Neural cell (in vitro differentiated cells): ENCODE measurements around the gene TUBA8.

ENCODE experiments used
- CTCF ChIP-seq: fragments of 450-650 bp; IDR thresholded peaks from 2 replicates; pipeline ENCODE4 v1.5.1; 2014; ENCODE audit warnings: antibody characterized with exemption, mild to moderate bottlenecking, moderate library complexity; ENCODE audit not compliant: poor library complexity, severe bottlenecking
- EP300 ChIP-seq: fragments of 450-650 bp; conservative IDR thresholded peaks from 2 replicates; pipeline ENCODE4 v1.6.1; 2014; ENCODE audit warnings: antibody characterized with exemption, mild to moderate bottlenecking, moderate library complexity; ENCODE audit not compliant: poor library complexity, severe bottlenecking
- EZH2 ChIP-seq: fragments of 200-600, 300-800 bp; shearing (Covaris generic), sonication (generic); IDR thresholded peaks from 2 replicates; pipeline ENCODE4 v1.6.1; 2014; ENCODE audit warnings: antibody characterized with exemption, low read length, borderline replicate concordance, mild to moderate bottlenecking; ENCODE audit not compliant: insufficient read depth, poor library complexity, severe bottlenecking
- POLR2AphosphoS5 ChIP-seq: IDR thresholded peaks from 2 replicates; pipeline ENCODE4 v1.6.1; 2012
- SMC3 ChIP-seq: fragments of 450-650 bp; conservative IDR thresholded peaks from 2 replicates; pipeline ENCODE4 v1.6.1; 2014; ENCODE audit warnings: antibody characterized with exemption, mild to moderate bottlenecking, moderate library complexity; ENCODE audit not compliant: poor library complexity
- TAF1 ChIP-seq: IDR thresholded peaks from 2 replicates; pipeline ENCODE4 v1.6.1; 2012; ENCODE audit warnings: low read depth
- TF ChIP-seq, protein P1 (sequence below): IDR thresholded peaks from 2 replicates; pipeline ENCODE4 v1.6.1; 2012; ENCODE audit warnings: borderline replicate concordance

GRCh38 chr22:18065256-18065655 lies 45.4 kb upstream of the TUBA8 start:
- TF ChIP-seq SMC3 (no peak), CTCF (no peak), EP300 (no peak), EZH2 (no peak), TAF1 (no peak), POLR2AphosphoS5 (no peak)
- TF ChIP-seq, protein P1, sequence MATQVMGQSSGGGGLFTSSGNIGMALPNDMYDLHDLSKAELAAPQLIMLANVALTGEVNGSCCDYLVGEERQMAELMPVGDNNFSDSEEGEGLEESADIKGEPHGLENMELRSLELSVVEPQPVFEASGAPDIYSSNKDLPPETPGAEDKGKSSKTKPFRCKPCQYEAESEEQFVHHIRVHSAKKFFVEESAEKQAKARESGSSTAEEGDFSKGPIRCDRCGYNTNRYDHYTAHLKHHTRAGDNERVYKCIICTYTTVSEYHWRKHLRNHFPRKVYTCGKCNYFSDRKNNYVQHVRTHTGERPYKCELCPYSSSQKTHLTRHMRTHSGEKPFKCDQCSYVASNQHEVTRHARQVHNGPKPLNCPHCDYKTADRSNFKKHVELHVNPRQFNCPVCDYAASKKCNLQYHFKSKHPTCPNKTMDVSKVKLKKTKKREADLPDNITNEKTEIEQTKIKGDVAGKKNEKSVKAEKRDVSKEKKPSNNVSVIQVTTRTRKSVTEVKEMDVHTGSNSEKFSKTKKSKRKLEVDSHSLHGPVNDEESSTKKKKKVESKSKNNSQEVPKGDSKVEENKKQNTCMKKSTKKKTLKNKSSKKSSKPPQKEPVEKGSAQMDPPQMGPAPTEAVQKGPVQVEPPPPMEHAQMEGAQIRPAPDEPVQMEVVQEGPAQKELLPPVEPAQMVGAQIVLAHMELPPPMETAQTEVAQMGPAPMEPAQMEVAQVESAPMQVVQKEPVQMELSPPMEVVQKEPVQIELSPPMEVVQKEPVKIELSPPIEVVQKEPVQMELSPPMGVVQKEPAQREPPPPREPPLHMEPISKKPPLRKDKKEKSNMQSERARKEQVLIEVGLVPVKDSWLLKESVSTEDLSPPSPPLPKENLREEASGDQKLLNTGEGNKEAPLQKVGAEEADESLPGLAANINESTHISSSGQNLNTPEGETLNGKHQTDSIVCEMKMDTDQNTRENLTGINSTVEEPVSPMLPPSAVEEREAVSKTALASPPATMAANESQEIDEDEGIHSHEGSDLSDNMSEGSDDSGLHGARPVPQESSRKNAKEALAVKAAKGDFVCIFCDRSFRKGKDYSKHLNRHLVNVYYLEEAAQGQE = no peak
